GM21526 (cell line): ENCODE measurements around the gene PITPNB.

ENCODE experiments used
- ATAC-seq: cut with Tn5 transposase; IDR thresholded peaks from one replicate; pipeline ENCODE4 v1.9.1; 2021; ENCODE audit warnings: moderate library complexity; ENCODE audit not compliant: unreplicated experiment, low FRiP score

PITPNB gene

GRCh38 chr22:27839057-27839660, 79.9 kb downstream of the PITPNB start:
- no peak for ATAC-seq

GRCh38 chr22:27836181-27836580, 82.9 kb downstream of the PITPNB start:
- no peak for ATAC-seq

GRCh38 chr22:27835446-27835845, 83.6 kb downstream of the PITPNB start:
- ATAC-seq: no peak

- ATAC-seq: no peak
These were observed 84.5 kb downstream of the PITPNB start for GRCh38 chr22:27834364-27835185.

GRCh38 chr22:27833803-27834202, 85.3 kb downstream of the PITPNB start:
- ATAC-seq: no peak

GRCh38 chr22:27832606-27833005, 86.5 kb downstream of the PITPNB start:
- no peak for ATAC-seq

GRCh38 chr22:27829620-27830019, 89.4 kb downstream of the PITPNB start:
- no peak for ATAC-seq

GRCh38 chr22:27827604-27828587, 91.2 kb downstream of the PITPNB start:
- ATAC-seq: no peak

- ATAC-seq: no peak
These were observed 93.9 kb downstream of the PITPNB start for GRCh38 chr22:27825174-27825573.

- no peak for ATAC-seq
These were observed 95.8 kb downstream of the PITPNB start for GRCh38 chr22:27823221-27823620.

GRCh38 chr22:27820896-27821866, 97.9 kb downstream of the PITPNB start:
- ATAC-seq: no peak

- ATAC-seq: no peak
These were observed 102.5 kb downstream of the PITPNB start for GRCh38 chr22:27816552-27816951.

GRCh38 chr22:27815826-27816530, 103.1 kb downstream of the PITPNB start:
- ATAC-seq: no peak

- ATAC-seq: no peak
These were observed 104.1 kb downstream of the PITPNB start for GRCh38 chr22:27814993-27815392.

- ATAC-seq: no peak
These were observed 107.3 kb downstream of the PITPNB start for GRCh38 chr22:27811778-27812177.

GRCh38 chr22:27810609-27811151, 108.4 kb downstream of the PITPNB start:
- no peak for ATAC-seq

GRCh38 chr22:27809700-27810608, 109.1 kb downstream of the PITPNB start:
- no peak for ATAC-seq

- no peak for ATAC-seq
These were observed 109.8 kb downstream of the PITPNB start for GRCh38 chr22:27809226-27809603.
